COLO829 (cell line): ENCODE measurements around the gene GOLGA6D.
"Not testable (repeated sequence)": the region's sequence is repeated elsewhere in the genome, so short reads cannot be mapped to it uniquely, and the experiment has no call there.

Experiments
- DNase-seq: peaks from one replicate; pipeline ENCODE4 v3.0.0; 2012; ENCODE audit warnings: low spot score

Gene GOLGA6D

DNA sequence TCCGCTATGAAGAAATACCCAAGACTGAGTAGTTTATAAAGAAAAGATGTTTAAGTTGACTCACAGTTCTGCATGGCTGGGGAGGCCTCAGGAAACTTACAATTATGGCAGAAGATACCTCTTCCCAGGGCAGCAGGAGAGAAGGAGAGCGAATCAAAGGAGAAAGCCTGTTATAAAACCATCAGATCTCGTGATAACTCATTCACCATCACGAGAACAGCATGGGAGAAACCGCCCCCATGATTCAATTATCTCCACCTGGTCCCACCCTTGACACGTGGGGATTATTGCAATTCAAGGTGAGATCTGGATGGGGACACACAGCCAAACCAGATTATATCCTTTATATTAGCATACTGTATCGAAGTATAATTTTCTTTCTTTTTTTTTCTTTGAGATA lies 49.5 kb downstream of the GOLGA6D start:
- DNase-seq = not testable (repeated sequence)

DNA sequence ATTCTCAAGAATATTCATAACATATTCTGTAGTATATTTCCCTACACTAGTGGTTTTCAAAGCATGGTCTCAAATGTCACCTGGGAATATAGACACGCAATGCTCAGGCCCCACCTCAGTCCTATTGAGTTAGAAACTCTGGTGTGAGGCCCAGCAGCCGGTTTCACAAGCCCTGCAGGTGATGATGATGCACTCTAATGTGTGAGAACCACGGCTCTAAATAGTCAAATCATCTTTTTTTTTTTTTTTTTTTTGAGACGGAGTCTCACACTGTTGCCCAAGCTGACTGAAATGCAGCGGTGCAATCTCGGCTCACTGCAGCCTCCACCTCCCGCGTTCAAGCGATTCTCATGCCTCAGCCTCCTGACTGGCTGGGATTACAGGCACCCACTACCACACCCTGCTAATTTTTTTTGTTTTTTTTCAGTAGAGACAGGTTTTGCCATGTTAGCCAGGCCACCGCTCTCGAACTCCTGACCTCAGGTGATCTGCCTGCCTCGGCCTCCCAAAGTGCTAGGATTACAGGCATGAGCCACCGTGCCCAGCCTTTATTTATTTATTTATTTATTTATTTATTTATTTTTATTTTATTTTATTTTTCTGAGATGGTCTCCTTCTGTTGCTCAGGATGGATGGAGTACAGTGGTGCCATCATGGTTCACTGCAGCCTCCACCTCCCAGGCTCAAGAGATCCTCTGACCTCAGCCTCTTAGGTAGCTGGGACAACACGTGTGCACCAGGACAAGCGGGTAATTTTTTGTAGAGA lies 51.2 kb downstream of the GOLGA6D start:
- DNase-seq = not testable (repeated sequence)

DNA sequence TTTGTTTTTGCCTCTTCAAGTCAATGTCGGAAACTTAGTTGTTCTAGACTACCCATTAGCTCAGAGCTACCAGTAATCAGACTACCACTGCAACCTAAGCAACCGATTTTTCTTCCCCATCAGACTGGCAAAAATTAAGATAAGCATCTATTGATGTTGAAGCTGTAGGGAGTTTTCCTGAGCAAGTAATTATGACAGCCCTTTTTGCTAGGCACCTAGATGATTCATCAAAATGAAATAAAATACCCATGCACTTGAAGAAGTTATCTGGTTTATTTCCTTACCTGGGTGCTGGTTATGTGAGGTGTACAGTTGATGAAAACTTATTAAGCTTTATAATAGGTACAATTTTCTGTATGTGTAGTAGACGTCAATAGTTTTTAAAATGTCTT lies 52.7 kb downstream of the GOLGA6D start:
- DNase-seq = no peak

DNA sequence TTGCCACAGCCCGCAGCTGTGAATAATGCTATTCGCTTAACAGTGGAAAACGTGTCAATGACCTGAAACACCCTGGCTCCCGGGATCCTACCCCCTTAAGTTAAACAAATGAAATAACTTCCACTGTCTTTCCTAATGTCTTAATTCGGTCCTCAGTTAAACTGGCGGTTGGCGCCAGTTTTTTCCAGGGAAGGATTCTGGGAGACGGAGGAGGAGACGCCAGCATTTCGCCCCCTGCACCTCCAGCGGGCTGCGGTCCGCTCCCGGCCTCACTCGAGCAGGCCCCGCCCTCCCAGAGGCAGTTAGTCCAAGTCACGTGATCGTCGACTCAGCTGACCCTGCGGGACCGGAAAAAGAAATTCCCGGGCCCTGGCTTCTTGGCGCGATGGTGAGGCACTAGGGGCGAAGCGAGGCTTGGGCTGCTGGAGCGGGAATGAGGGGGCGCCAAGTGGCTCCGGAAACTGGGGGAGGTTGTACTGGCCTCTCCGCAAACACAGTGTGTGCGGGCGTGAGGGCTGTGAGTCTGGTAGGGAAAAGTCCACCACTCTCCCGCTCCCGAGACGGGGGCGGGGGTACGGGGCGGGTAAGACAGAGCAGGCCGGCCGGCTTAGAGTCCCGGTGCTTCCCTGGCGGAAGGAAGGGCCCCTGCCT lies 53.2 kb downstream of the GOLGA6D start, which contains the start of gene COMMD4:
TSS of gene COMMD4 (plus strand) at position 359 of the 651 bp plus-strand sequence. CDS start at position 386, 27 bp downstream.
- peak; percentile 15 for DNase-seq

DNA sequence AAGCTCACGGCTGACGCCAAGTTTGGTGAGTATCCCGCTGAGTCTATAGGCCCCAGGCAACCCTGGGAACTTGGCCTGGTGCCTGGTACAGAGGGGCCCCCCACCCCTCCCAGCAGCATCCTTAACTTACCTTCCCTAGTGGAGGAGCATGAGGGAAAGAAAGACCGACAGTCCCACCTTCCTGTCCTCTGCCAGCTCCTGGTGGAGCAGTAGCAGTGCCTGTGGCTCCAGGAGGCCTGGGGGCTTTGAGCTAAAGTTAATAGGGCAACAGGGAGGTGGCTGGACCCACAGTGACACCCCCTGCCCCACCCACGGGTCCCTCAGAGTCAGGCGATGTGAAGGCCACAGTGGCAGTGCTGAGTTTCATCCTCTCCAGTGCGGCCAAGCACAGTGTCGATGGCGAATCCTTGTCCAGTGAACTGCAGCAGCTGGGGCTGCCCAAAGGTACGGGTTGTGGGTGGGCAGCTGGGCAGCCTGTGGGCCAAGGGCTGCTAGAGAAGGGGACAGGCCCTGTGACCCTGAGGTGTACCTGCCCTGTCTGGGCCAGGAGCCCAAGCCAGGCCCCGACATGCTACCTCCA lies 56.1 kb downstream of the GOLGA6D start:
- DNase-seq = no peak

DNA sequence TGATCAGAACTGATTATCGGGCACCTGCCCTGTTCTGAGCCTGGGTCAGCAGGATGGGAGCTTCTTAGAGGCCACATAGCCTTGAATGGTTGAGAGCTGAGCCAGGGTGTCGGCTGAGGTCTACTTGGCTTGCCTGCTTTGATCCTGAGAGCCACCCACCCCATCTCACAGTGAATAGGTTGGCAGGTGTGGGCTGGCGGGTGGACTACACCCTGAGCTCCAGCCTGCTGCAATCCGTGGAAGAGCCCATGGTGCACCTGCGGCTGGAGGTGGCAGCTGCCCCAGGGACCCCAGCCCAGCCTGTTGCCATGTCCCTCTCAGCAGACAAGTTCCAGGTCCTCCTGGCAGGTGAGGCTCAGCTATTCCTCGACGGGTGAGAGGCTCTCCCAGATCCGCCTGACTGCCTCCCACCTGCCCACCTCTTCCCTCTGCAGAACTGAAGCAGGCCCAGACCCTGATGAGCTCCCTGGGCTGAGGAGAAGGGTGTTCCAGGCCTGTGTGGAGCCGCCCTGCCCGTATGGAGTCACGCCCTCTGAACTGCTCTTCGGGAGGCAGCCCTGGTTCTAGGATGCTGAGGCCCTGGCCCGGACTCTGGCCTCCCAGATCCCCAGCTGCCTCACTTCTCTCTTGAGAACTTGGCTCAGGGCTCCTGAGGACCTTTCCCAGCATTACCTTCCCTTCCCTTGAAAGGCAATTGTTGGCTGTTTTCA lies 57.1 kb downstream of the GOLGA6D start:
- DNase-seq = no peak

DNA sequence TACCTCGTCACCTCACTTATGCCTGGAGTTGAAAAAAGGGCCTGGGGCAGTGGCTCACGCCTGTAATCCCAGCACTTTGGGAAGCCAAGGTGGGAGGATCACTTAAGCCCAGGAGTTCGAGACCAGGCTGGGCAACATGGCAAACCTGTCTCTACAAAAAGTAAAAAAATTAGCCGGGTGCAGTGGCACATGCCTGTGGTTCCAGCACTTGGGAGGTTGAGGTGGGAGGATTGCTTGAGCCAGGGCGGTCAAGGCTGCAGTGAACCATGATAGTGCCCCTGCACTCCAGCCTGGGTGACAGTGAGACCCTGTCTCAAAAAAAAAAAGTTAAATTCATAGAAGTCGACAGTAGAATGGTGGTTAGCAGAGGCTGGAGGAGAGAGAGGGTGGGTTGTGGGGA lies 59.6 kb downstream of the GOLGA6D start:
- no peak for DNase-seq

DNA sequence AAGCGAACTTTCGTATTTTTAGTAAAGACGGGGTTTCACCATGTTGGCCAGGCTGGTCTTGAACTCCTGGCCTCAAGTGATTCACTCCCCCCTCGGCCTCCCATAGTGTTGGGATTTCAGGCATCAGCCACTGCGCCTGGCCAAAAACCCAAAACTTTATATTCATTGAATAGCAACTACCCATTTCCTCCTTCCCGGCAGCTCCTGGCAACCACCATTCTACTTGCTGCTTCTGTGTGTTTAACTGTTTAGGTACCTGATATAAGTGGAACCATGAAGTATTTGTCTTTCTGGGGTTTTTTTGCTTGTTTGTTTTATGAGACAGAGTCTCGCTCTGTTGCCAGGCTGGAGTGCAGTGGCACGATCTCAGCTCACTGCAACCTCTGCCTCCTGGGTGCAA lies 61.3 kb downstream of the GOLGA6D start:
- DNase-seq = not testable (repeated sequence)
